Mesodermal cell (in vitro differentiated cells): ENCODE results near the gene SNTG2.
"Not testable (repeated sequence)": the region's sequence is repeated elsewhere in the genome, so short reads cannot be mapped to it uniquely, and the experiment has no call there.

Experiments used
- H3K27ac ChIP-seq: 2 replicates; pipeline ENCODE4 v1.7.0; 2013; ENCODE audit warnings: mild to moderate bottlenecking, low read depth, low read length, moderate library complexity; ENCODE audit not compliant: severe bottlenecking
- H3K36me3 ChIP-seq: 2 replicates; pipeline ENCODE4 v1.7.1; 2013; ENCODE audit warnings: mild to moderate bottlenecking, low read length, moderate library complexity; ENCODE audit not compliant: control insufficient read depth, insufficient read depth
- H3K4me1 ChIP-seq: one replicate; pipeline ENCODE4 v1.7.1; 2013; ENCODE audit warnings: mild to moderate bottlenecking, low read length; ENCODE audit not compliant: insufficient read depth, control insufficient read depth, poor library complexity, severe bottlenecking
- H3K4me3 ChIP-seq: 2 replicates; pipeline ENCODE4 v1.7.0; 2013; ENCODE audit warnings: low read length, control low read depth, mild to moderate bottlenecking; ENCODE audit not compliant: insufficient read depth, poor library complexity, severe bottlenecking; ENCODE audit errors: extremely low read depth
- H3K9me3 ChIP-seq: 2 replicates; pipeline ENCODE4 v1.7.1; 2013; ENCODE audit warnings: mild to moderate bottlenecking, low read length, moderate library complexity; ENCODE audit not compliant: control insufficient read depth
- WGBS, 2 experiments: methylation state at CpG; one replicate each; pipeline ENCODE4 v1.1.5; 2013; ENCODE audit warnings: missing lambda C conversion rate in 2 of 2; ENCODE audit not compliant: insufficient coverage in 2 of 2; 5-methylcytosine and 5-hydroxymethylcytosine counted together

SNTG2 gene

GRCh38 chr2:1222056-1222455 lies 271.4 kb downstream of the SNTG2 start:
- Histone ChIP-seq H3K4me1 (no peaks in the 10 kb centered on the region), H3K27ac (no peak overlapping the region), H3K4me3 (no peak overlapping the region), H3K9me3 (peaks cover 12% of the 10 kb centered on the region), H3K36me3 (no peaks in the 10 kb centered on the region)
- WGBS, 2 experiments = 90% methylated on average over 4 to 5 of the region's 6 CpGs

GRCh38 chr2:1223791-1224190 lies 273.1 kb downstream of the SNTG2 start:
- H3K9me3 ChIP-seq = peaks cover 12% of the 10 kb centered on the region
- H3K36me3 ChIP-seq = no peaks in the 10 kb centered on the region
- no peak overlapping the region for H3K4me3 ChIP-seq
- WGBS, 2 experiments = 83 to 89% methylated on average over 7 to 10 of the region's 11 CpGs
- H3K4me1 ChIP-seq = no peaks in the 10 kb centered on the region
- no peak overlapping the region for H3K27ac ChIP-seq

- WGBS, 2 experiments = 64 to 83% methylated on average over 1 to 2 of the region's 3 CpGs
- H3K27ac ChIP-seq = no peak overlapping the region
- no peaks in the 10 kb centered on the region for H3K4me1 ChIP-seq
- no peaks in the 10 kb centered on the region for H3K36me3 ChIP-seq
- H3K4me3 ChIP-seq = no peak overlapping the region
- H3K9me3 ChIP-seq = peaks cover 12% of the 10 kb centered on the region
These were observed 274.3 kb downstream of the SNTG2 start for GRCh38 chr2:1224901-1225300.

DNA sequence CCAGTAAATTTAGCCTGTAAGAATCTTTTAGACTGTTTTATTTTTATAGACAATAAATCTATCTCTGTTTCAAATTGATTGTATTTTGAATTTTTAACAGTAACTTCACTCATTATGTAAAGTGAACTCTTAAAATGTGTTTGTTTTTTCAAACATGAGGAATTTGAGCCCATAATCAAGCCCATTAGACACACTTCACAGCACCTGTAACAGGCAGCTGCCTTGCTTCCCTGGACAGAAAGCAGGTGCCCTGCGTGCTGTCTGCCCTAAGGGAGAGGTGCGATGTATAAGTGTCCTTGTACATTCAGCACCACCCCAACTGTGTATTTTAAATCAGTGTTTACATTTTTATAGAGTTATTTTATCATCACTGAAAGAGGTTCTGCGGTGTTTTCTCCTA lies 276.1 kb downstream of the SNTG2 start:
- no peak overlapping the region for H3K27ac ChIP-seq
- no peaks in the 10 kb centered on the region for H3K36me3 ChIP-seq
- no peaks in the 10 kb centered on the region for H3K4me1 ChIP-seq
- no CpG with 5 or more reads among the region's 3 CpGs for WGBS, 2 experiments
- peaks cover 7% of the 10 kb centered on the region for H3K9me3 ChIP-seq
- no peak overlapping the region for H3K4me3 ChIP-seq

GRCh38 chr2:1227274-1227900 lies 276.7 kb downstream of the SNTG2 start:
- Histone ChIP-seq H3K4me3 (no peak overlapping the region), H3K9me3 (peaks cover 7% of the 10 kb centered on the region), H3K4me1 (no peaks in the 10 kb centered on the region), H3K36me3 (no peaks in the 10 kb centered on the region), H3K27ac (no peak overlapping the region)
- WGBS, 2 experiments = 87 to 92% methylated on average over 16 of the region's 19 CpGs

DNA sequence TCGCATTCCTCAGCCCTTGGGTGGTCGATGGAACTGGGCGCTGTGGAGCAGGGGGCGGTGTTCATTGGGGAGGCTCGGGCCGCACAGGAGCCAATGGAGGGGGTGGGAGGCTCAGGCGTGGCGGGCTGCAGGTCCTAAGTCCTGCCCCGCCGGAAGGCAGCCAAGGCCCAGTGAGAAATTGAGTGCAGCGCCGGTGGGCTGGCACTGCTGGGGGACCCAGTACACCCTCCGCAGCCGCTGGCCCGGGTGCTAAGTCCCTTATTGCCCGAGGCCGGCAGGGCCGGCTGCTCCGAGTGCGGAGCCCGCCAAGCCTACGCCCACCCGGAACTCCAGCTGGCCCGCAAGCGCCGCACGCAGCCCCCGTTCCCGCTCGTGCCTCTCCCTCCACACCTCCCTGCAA lies 278.9 kb downstream of the SNTG2 start:
- not testable (repeated sequence) for H3K4me3 ChIP-seq, H3K9me3 ChIP-seq, H3K4me1 ChIP-seq, H3K27ac ChIP-seq, H3K36me3 ChIP-seq
- WGBS, 2 experiments = 94% methylated on average over 18 to 21 of the region's 30 CpGs

GRCh38 chr2:1230155-1230893 lies 279.7 kb downstream of the SNTG2 start:
- Histone ChIP-seq H3K4me3 (no peak overlapping the region), H3K27ac (no peak overlapping the region), H3K9me3 (peaks cover 7% of the 10 kb centered on the region), H3K36me3 (no peaks in the 10 kb centered on the region), H3K4me1 (no peaks in the 10 kb centered on the region)
- WGBS, 2 experiments = 89 to 93% methylated on average over 18 to 19 of the region's 19 CpGs

DNA sequence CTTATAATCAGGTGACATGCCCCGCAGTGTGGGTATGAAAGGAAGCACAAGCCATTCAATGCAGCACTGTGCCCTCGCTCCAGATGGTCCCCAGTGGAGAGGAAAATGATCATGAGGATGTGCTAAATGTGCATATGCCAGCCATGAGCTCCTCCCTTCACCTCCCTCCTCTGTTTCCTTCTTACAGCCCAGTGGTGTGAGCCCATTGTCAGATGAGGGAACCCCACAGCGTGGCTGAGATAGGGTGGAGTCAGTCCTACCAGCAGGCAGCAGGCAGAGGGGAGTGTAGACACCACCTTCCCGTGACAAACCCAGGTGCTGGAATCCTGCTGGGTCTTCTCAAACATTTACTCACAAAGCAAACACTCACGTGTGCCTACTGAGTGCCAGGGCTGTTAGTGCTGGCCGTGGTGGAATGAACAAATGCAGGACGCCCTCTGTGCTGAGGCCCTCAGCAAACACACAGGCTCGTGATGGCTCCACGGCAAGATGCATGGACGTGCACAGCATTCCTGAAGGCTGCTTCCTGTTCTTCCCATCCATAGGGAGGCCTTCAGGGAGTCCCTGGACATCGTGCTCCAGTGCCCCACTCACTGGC lies 280.9 kb downstream of the SNTG2 start:
- H3K9me3 ChIP-seq = peaks cover 7% of the 10 kb centered on the region
- no peak overlapping the region for H3K27ac ChIP-seq
- no peaks in the 10 kb centered on the region for H3K36me3 ChIP-seq
- WGBS, 2 experiments = 84 to 92% methylated on average over 7 to 8 of the region's 11 CpGs
- no peak overlapping the region for H3K4me3 ChIP-seq
- no peaks in the 10 kb centered on the region for H3K4me1 ChIP-seq

DNA sequence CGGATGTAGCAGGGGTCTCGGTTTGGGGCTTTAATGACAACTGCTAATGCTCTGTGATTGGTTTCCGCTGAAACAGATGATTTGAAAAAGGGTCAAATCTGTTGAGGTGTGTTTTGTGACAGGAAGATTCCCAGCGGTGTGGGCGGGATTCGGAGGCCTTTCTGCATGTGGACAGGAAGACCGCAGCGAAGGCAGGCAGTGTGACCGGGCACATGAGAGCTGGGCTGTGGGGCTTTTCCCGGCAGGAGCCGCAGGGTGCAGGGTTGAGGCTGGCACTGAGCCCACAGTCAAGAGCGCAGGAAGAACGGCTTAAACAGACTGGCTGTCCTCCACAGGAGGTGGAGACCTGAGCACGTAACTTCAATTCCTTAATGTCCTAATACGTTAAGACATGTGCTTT lies 282.6 kb downstream of the SNTG2 start:
- no peaks in the 10 kb centered on the region for H3K36me3 ChIP-seq
- no peak overlapping the region for H3K4me3 ChIP-seq
- no peaks in the 10 kb centered on the region for H3K4me1 ChIP-seq
- H3K27ac ChIP-seq = no peak overlapping the region
- 93 to 95% methylated on average over 11 to 13 of the region's 15 CpGs for WGBS, 2 experiments
- peaks cover 7% of the 10 kb centered on the region for H3K9me3 ChIP-seq

DNA sequence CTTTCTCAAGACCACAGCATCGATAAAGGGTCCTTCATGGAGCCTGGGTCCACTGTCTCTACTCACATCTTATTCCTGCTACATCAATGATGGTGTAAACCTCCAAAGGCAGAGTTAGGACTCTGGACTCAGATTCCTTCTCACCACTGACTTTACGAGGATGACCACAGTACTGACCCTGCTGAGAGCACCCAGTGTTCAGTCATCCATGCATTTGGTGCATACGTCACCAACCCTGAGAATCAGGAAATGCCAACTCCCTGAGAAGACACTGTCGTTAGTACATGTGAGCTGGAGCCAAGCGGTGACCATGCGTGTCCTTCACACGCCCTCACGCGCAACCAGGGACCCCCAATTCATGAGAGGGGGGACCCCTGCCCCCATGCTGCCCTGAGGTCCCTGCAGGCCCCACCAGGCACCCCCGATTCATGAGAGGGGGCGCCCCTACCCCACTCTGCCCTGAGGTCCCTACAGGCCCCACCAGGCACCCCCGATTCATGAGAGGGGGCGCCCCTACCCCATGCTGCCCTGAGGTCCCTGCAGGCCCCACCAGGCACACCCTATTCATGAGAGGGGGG lies 284.2 kb downstream of the SNTG2 start:
- H3K4me1 ChIP-seq = no peaks in the 10 kb centered on the region
- no peak overlapping the region for H3K4me3 ChIP-seq
- H3K27ac ChIP-seq = no peak overlapping the region
- peaks cover 7% of the 10 kb centered on the region for H3K9me3 ChIP-seq
- WGBS, 2 experiments = 95 to 97% methylated on average over 9 to 10 of the region's 13 CpGs
- H3K36me3 ChIP-seq = no peaks in the 10 kb centered on the region
